HFFc6 (cell line): ENCODE measurements around the gene SULF2. TPM values are rescaled to one million over a fixed set of nuclear protein-coding genes. Genes with fewer than 3 reads are reported as not detected.

ENCODE experiments used
- DNase-seq: peaks from one replicate; pipeline ENCODE4 v3.0.0-alpha.2; 2018
- H3K27ac Mint-ChIP-seq: 2 replicates; pipeline ENCODE4 v1.8.0; 2020; ENCODE audit warnings: mild to moderate bottlenecking, mixed read lengths
- H3K27me3 Mint-ChIP-seq: 2 replicates; pipeline ENCODE4 v1.8.0; 2021; ENCODE audit warnings: mild to moderate bottlenecking, moderate library complexity, mixed read lengths; ENCODE audit not compliant: insufficient read depth
- H3K36me3 Mint-ChIP-seq: 2 replicates; pipeline ENCODE4 v1.8.0; 2021; ENCODE audit warnings: low read depth, mixed read lengths
- H3K4me1 Mint-ChIP-seq: 2 replicates; pipeline ENCODE4 v1.8.0; 2020; ENCODE audit warnings: low read depth, mixed read lengths
- H3K4me3 Mint-ChIP-seq: 2 replicates; pipeline ENCODE4 v1.8.0; 2020; ENCODE audit warnings: mild to moderate bottlenecking, moderate library complexity, mixed read lengths
- H3K9me3 Mint-ChIP-seq: 2 replicates; pipeline ENCODE4 v1.8.0; 2020; ENCODE audit warnings: mild to moderate bottlenecking, mixed read lengths
- total RNA-seq, 6 experiments: library from RNA; stranded (reverse); fragmentation: NEBNext Ultra II Directional; extraction: Animal tissue kit (Norgen Biotek cat#: 25700); gene quantifications; 2 replicates in 1 of 6; 3 replicates in 5 of 6; pipeline ENCODE4 v1.2.3, GENCODE V29; 2021
- TF ChIP-seq, protein P1 (sequence below): fragments of 200-600 bp; sonication (generic); IDR thresholded peaks from 2 replicates; pipeline ENCODE4 v1.5.0; 2021; ENCODE audit warnings: antibody characterized with exemption, mild to moderate bottlenecking

The SULF2 gene
- total RNA-seq, 6 experiments from 2014 or later: 0.23 to 1.3 (median 0.33) TPM

- H3K36me3 Mint-ChIP-seq: no peaks in the 10 kb centered on the region
- DNase-seq: no peak
- peaks cover 32% of the 10 kb centered on the region for H3K27me3 Mint-ChIP-seq
- H3K9me3 Mint-ChIP-seq: no peaks in the 10 kb centered on the region
- H3K4me3 Mint-ChIP-seq: no peak overlapping the region
- no peaks in the 10 kb centered on the region for H3K4me1 Mint-ChIP-seq
- TF ChIP-seq, protein P1, sequence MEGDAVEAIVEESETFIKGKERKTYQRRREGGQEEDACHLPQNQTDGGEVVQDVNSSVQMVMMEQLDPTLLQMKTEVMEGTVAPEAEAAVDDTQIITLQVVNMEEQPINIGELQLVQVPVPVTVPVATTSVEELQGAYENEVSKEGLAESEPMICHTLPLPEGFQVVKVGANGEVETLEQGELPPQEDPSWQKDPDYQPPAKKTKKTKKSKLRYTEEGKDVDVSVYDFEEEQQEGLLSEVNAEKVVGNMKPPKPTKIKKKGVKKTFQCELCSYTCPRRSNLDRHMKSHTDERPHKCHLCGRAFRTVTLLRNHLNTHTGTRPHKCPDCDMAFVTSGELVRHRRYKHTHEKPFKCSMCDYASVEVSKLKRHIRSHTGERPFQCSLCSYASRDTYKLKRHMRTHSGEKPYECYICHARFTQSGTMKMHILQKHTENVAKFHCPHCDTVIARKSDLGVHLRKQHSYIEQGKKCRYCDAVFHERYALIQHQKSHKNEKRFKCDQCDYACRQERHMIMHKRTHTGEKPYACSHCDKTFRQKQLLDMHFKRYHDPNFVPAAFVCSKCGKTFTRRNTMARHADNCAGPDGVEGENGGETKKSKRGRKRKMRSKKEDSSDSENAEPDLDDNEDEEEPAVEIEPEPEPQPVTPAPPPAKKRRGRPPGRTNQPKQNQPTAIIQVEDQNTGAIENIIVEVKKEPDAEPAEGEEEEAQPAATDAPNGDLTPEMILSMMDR: no peak
- H3K27ac Mint-ChIP-seq: no peak overlapping the region
Measured at GRCh38 chr20:47760686-47761481, 24.4 kb downstream of the SULF2 start.

- H3K4me1 Mint-ChIP-seq: no peaks in the 10 kb centered on the region
- no peaks in the 10 kb centered on the region for H3K9me3 Mint-ChIP-seq
- H3K27me3 Mint-ChIP-seq: peaks cover 34% of the 10 kb centered on the region
- no peak overlapping the region for H3K27ac Mint-ChIP-seq
- H3K36me3 Mint-ChIP-seq: no peaks in the 10 kb centered on the region
- no peak overlapping the region for H3K4me3 Mint-ChIP-seq
- TF ChIP-seq, protein P1: no peak
- DNase-seq: no peak
Measured at GRCh38 chr20:47758517-47759450, 26.5 kb downstream of the SULF2 start.

- Mint-ChIP-seq H3K36me3 (no peaks in the 10 kb centered on the region), H3K27ac (no peak overlapping the region), H3K4me1 (no peaks in the 10 kb centered on the region), H3K27me3 (peaks cover 27% of the 10 kb centered on the region), H3K9me3 (no peaks in the 10 kb centered on the region), H3K4me3 (no peak overlapping the region)
- TF ChIP-seq, protein P1: no peak
- no peak for DNase-seq
Measured at GRCh38 chr20:47757145-47758035, 27.9 kb downstream of the SULF2 start.

- Mint-ChIP-seq H3K27me3 (peaks cover 26% of the 10 kb centered on the region), H3K36me3 (no peaks in the 10 kb centered on the region)
- TF ChIP-seq, protein P1: no peak
Measured at GRCh38 chr20:47754946-47755652, 30.2 kb downstream of the SULF2 start.

DNA sequence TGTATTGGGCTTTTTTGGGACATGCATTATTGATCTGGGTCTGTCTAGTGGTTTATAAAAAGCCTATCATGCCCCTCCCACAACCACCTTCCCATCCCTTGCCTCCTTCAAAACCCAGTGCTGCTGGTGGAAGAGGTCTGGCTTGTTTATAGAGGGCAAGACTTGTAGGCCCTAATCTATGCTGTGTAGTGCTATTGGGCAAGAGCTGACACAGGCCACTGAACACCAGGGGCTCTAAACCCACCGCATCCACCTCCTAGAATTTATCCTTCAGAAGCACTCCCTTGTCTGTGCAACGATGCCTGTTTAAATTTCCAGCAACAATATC lies 30.9 kb downstream of the SULF2 start:
- TF ChIP-seq, protein P1: no peak
- Mint-ChIP-seq H3K27me3 (peaks cover 26% of the 10 kb centered on the region), H3K36me3 (no peaks in the 10 kb centered on the region), H3K27ac (no peak overlapping the region), H3K9me3 (no peaks in the 10 kb centered on the region), H3K4me1 (no peaks in the 10 kb centered on the region), H3K4me3 (no peak overlapping the region)
- no peak for DNase-seq

More at GRCh38 chr20:47754946-47755652, 30.2 kb downstream of the SULF2 start:
- Mint-ChIP-seq H3K9me3 (no peaks in the 10 kb centered on the region), H3K27ac (no peak overlapping the region), H3K4me3 (no peak overlapping the region), H3K4me1 (no peaks in the 10 kb centered on the region)
- DNase-seq: no peak
